ENCODE data around the gene ISLR.

ISLR gene

GRCh38 chr15:74191798-74192197 is 18.3 kb downstream of the ISLR start:
- TF ChIP-seq PAX5 (IDR thresholded peaks at IDR 0.05; ENCODE audit: insufficient read depth, low read length, severe bottlenecking) (no peak), TAF1 (IDR thresholded peaks at IDR 0.05; ENCODE audit: low read depth, low read length) (no peak), POLR2AphosphoS5 (IDR thresholded peaks at IDR 0.05; ENCODE audit: low read depth, low read length) (no peak), POLR2A (IDR thresholded peaks at IDR 0.05; ENCODE audit: low read depth, low read length) (no peak), SPI1 (IDR thresholded peaks at IDR 0.05; ENCODE audit: low read depth, low read length) (no peak), POU2F2 (IDR thresholded peaks at IDR 0.05; ENCODE audit: low read depth, low read length) (no peak)
- FAIRE-seq (no peak), DNase-seq (ENCODE audit: insufficient read length, low spot score) (no peak)

GRCh38 chr15:74192751-74193150 is 19.2 kb downstream of the ISLR start:
- FAIRE-seq = no peak
- no peak for TF ChIP-seq SPI1 (IDR thresholded peaks at IDR 0.05; ENCODE audit: low read depth, low read length)
- DNase-seq (ENCODE audit: insufficient read length, low spot score) = no peak

- TF ChIP-seq PAX5 (IDR thresholded peaks at IDR 0.05; ENCODE audit: insufficient read depth, low read length, severe bottlenecking) = no peak
- FAIRE-seq (no peak), DNase-seq (ENCODE audit: insufficient read length, low spot score) (no peak)
Observed at GRCh38 chr15:74193299-74193718, 19.8 kb downstream of the ISLR start.

- DNase-seq (ENCODE audit: insufficient read length, low spot score) = no peak
- FAIRE-seq = no peak
- TF ChIP-seq POU2F2 (IDR thresholded peaks at IDR 0.05; ENCODE audit: low read depth, low read length) (no peak), SPI1 (IDR thresholded peaks at IDR 0.05; ENCODE audit: low read depth, low read length) (no peak), POLR2AphosphoS5 (IDR thresholded peaks at IDR 0.05; ENCODE audit: low read depth, low read length) (no peak), TAF1 (IDR thresholded peaks at IDR 0.05; ENCODE audit: low read depth, low read length) (no peak), POLR2A (IDR thresholded peaks at IDR 0.05; ENCODE audit: low read depth, low read length) (no peak), PAX5 (IDR thresholded peaks at IDR 0.05; ENCODE audit: insufficient read depth, low read length, severe bottlenecking) (no peak)
Observed at GRCh38 chr15:74193905-74194304, 20.4 kb downstream of the ISLR start.

- DNase-seq (ENCODE audit: insufficient read length, low spot score) = no peak
- TF ChIP-seq PAX5 (IDR thresholded peaks at IDR 0.05; ENCODE audit: insufficient read depth, low read length, severe bottlenecking) (no peak), SPI1 (IDR thresholded peaks at IDR 0.05; ENCODE audit: low read depth, low read length) (peak; percentile 64), POLR2AphosphoS5 (IDR thresholded peaks at IDR 0.05; ENCODE audit: low read depth, low read length) (no peak)
- no peak for FAIRE-seq
Observed at GRCh38 chr15:74194572-74195559, 21.4 kb downstream of the ISLR start.

GRCh38 chr15:74196175-74196574 is 22.7 kb downstream of the ISLR start:
- TF ChIP-seq PAX5 (IDR thresholded peaks at IDR 0.05; ENCODE audit: insufficient read depth, low read length, severe bottlenecking) (no peak), POLR2AphosphoS5 (IDR thresholded peaks at IDR 0.05; ENCODE audit: low read depth, low read length) (no peak), POLR2A (IDR thresholded peaks at IDR 0.05; ENCODE audit: low read depth, low read length) (no peak), TAF1 (IDR thresholded peaks at IDR 0.05; ENCODE audit: low read depth, low read length) (no peak)
- DNase-seq (ENCODE audit: insufficient read length, low spot score) (no peak), FAIRE-seq (no peak)

- no peak for FAIRE-seq
Observed at GRCh38 chr15:74197176-74197965, 23.9 kb downstream of the ISLR start.

GRCh38 chr15:74199297-74199652 is 25.8 kb downstream of the ISLR start:
- FAIRE-seq = no peak
- TF ChIP-seq POU2F2 (IDR thresholded peaks at IDR 0.05; ENCODE audit: low read depth, low read length) (no peak), TAF1 (IDR thresholded peaks at IDR 0.05; ENCODE audit: low read depth, low read length) (no peak), POLR2AphosphoS5 (IDR thresholded peaks at IDR 0.05; ENCODE audit: low read depth, low read length) (no peak), POLR2A (IDR thresholded peaks at IDR 0.05; ENCODE audit: low read depth, low read length) (no peak), SPI1 (IDR thresholded peaks at IDR 0.05; ENCODE audit: low read depth, low read length) (no peak), PAX5 (IDR thresholded peaks at IDR 0.05; ENCODE audit: insufficient read depth, low read length, severe bottlenecking) (no peak)
- no peak for DNase-seq (ENCODE audit: insufficient read length, low spot score)

More at GRCh38 chr15:74197176-74197965, 23.9 kb downstream of the ISLR start:
- TF ChIP-seq POLR2A (IDR thresholded peaks at IDR 0.05; ENCODE audit: low read depth, low read length) (no peak), POLR2AphosphoS5 (IDR thresholded peaks at IDR 0.05; ENCODE audit: low read depth, low read length) (no peak), POU2F2 (IDR thresholded peaks at IDR 0.05; ENCODE audit: low read depth, low read length) (no peak), SPI1 (IDR thresholded peaks at IDR 0.05; ENCODE audit: low read depth, low read length) (no peak), TAF1 (IDR thresholded peaks at IDR 0.05; ENCODE audit: low read depth, low read length) (no peak), PAX5 (IDR thresholded peaks at IDR 0.05; ENCODE audit: insufficient read depth, low read length, severe bottlenecking) (no peak)
- no peak for DNase-seq (ENCODE audit: insufficient read length, low spot score)

GRCh38 chr15:74200412-74200815 is 26.9 kb downstream of the ISLR start:
- DNase-seq (ENCODE audit: insufficient read length, low spot score) (no peak), FAIRE-seq (no peak)
- TF ChIP-seq SPI1 (IDR thresholded peaks at IDR 0.05; ENCODE audit: low read depth, low read length) (no peak), POU2F2 (IDR thresholded peaks at IDR 0.05; ENCODE audit: low read depth, low read length) (no peak), POLR2AphosphoS5 (IDR thresholded peaks at IDR 0.05; ENCODE audit: low read depth, low read length) (no peak), POLR2A (IDR thresholded peaks at IDR 0.05; ENCODE audit: low read depth, low read length) (no peak), PAX5 (IDR thresholded peaks at IDR 0.05; ENCODE audit: insufficient read depth, low read length, severe bottlenecking) (no peak), TAF1 (IDR thresholded peaks at IDR 0.05; ENCODE audit: low read depth, low read length) (no peak)
